ENCODE data around the gene ASNSD1.

- no peak for TF ChIP-seq POLR2AphosphoS2 (IDR thresholded peaks at IDR 0.05; ENCODE audit: low read length)
- no peak for TF ChIP-seq EP300 (IDR thresholded peaks at IDR 0.05; ENCODE audit: low read length)
- no peak for TF ChIP-seq CTCF (IDR thresholded peaks at IDR 0.05 in 2 of 3, conservative IDR thresholded peaks at IDR 0.05 in 1 of 3; ENCODE audit: insufficient read depth in 2 of 3, low read depth in 1 of 3, low read length in 3 of 3)
- TF ChIP-seq HCFC1 (IDR thresholded peaks at IDR 0.05; ENCODE audit: low read depth, low read length) = no peak
- no peak for TF ChIP-seq CEBPB (tag; IDR thresholded peaks at IDR 0.05)
- no peak for TF ChIP-seq FOXA1 (IDR thresholded peaks at IDR 0.05; ENCODE audit: borderline replicate concordance)
- TF ChIP-seq USF1 (CRISPR knock-in tag; IDR thresholded peaks at IDR 0.05) = no peak
- no peak for TF ChIP-seq MAFK (IDR thresholded peaks at IDR 0.05; ENCODE audit: low read length)
- TF ChIP-seq TRIM25 (IDR thresholded peaks at IDR 0.05; ENCODE audit: borderline replicate concordance) = no peak
These were observed 40.8 kb downstream of the ASNSD1 start for GRCh38 chr2:189702071-189702470.
